H1 (cell line): Measurements from ENCODE around the gene SAP30. TPM values are rescaled to one million over a fixed set of nuclear protein-coding genes. Genes with fewer than 3 reads are reported as not detected.
A peak's percentile ranks its signal among the peaks of the same experiment; 100 is the strongest.

Source experiments
- CTCF ChIA-PET: fragments of 300-600 bp; sonication (Branson Sonifier 250); formaldehyde crosslinking; loops from one replicate; lab custom pipeline; 2021; ENCODE audit not compliant: partially characterized antibody; lab: Charles Lee
- POLR2A ChIA-PET: fragments of 300-600 bp; sonication (Branson Sonifier 250); formaldehyde crosslinking; loops from one replicate; lab custom pipeline; 2021; ENCODE audit warnings: inconsistent platforms; ENCODE audit not compliant: partially characterized antibody; lab: Charles Lee
- DNase-seq, 2 experiments: peaks; one replicate each; pipeline versions ENCODE4 v3.0.0 to v3.0.0-alpha.2; 2010 to 2022; ENCODE audit warnings: low spot score in 2 of 2, low read depth in 1 of 2, mixed read lengths in 1 of 2
- FAIRE-seq: peaks from 2 replicates; lab custom pipeline; 2011; peaks lifted over from hg19 to GRCh38; lab: Jason Lieb, UNC
- H2AFZ ChIP-seq: 2 replicates; pipeline ENCODE4 v1.8.1; 2012; ENCODE audit warnings: low read length, inconsistent platforms
- H2AK5ac ChIP-seq: 2 replicates; pipeline ENCODE4 v1.6.1; 2013; ENCODE audit warnings: low read depth, low read length
- H2BK120ac ChIP-seq: replicated peaks from 2 replicates; pipeline ENCODE3; 2013; ENCODE audit warnings: low read depth, low read length, inconsistent platforms
- H2BK12ac ChIP-seq: 2 replicates; pipeline ENCODE4 v1.6.1; 2013; ENCODE audit warnings: low read depth, low read length
- H2BK15ac ChIP-seq: 2 replicates; pipeline ENCODE4 v1.6.1; 2013; ENCODE audit warnings: low read length
- H2BK20ac ChIP-seq: 2 replicates; pipeline ENCODE4 v1.6.1; 2013; ENCODE audit warnings: low read length
- H2BK5ac ChIP-seq: 2 replicates; pipeline ENCODE4 v1.6.1; 2013; ENCODE audit warnings: low read depth, low read length
- H3K14ac ChIP-seq: 2 replicates; pipeline ENCODE4 v1.6.1; 2013; ENCODE audit warnings: inconsistent platforms; ENCODE audit not compliant: insufficient read length
- H3K18ac ChIP-seq: 2 replicates; pipeline ENCODE4 v1.6.1; 2013; ENCODE audit warnings: low read length; ENCODE audit errors: extremely low read depth
- H3K23ac ChIP-seq: 2 replicates; pipeline ENCODE4 v1.6.1; 2013; ENCODE audit warnings: inconsistent platforms; ENCODE audit not compliant: insufficient read length
- H3K23me2 ChIP-seq: 2 replicates; pipeline ENCODE4 v1.6.1; 2013; ENCODE audit warnings: low read depth, low read length
- H3K27ac ChIP-seq: 2 replicates; pipeline ENCODE4 v1.6.1; 2011; ENCODE audit warnings: low read depth, low read length, inconsistent platforms
- H3K27me3 ChIP-seq, 4 experiments: replicated peaks in 1 of 4; 1 replicate in 1 of 4; 2 replicates in 3 of 4; pipeline versions ENCODE4 v1.6.1 to v1.8.1; 2011 to 2013; ENCODE audit warnings: low read length in 3 of 4, mild to moderate bottlenecking in 3 of 4, inconsistent platforms in 2 of 4, mixed read lengths in 2 of 4, moderate library complexity in 1 of 4; ENCODE audit not compliant: control insufficient read depth in 3 of 4, insufficient read depth in 3 of 4; ENCODE audit errors: extremely low read depth in 1 of 4
- H3K36me3 ChIP-seq, 4 experiments: 2 replicates each; pipeline versions ENCODE4 v1.6.1 to v1.8.1; 2011 to 2013; ENCODE audit warnings: mild to moderate bottlenecking in 4 of 4, low read length in 3 of 4, moderate library complexity in 2 of 4, control low read depth in 1 of 4, inconsistent platforms in 1 of 4; ENCODE audit not compliant: insufficient read depth in 4 of 4, control insufficient read depth in 2 of 4
- H3K4ac ChIP-seq: replicated peaks from 2 replicates; pipeline ENCODE3; 2013; ENCODE audit warnings: low read length, low read depth, mixed read lengths, inconsistent platforms; ENCODE audit not compliant: insufficient read length
- H3K4me1 ChIP-seq, 4 experiments: replicated peaks in 1 of 4; 1 replicate in 1 of 4; 2 replicates in 3 of 4; pipeline versions ENCODE4 v1.6.1 to v1.8.1; 2011 to 2013; ENCODE audit warnings: low read length in 3 of 4, inconsistent platforms in 2 of 4, mixed read lengths in 1 of 4; ENCODE audit not compliant: insufficient read depth in 4 of 4, control insufficient read depth in 3 of 4
- H3K4me2 ChIP-seq, 2 experiments: 2 replicates each; pipeline versions ENCODE4 v1.6.1 to v1.8.1; 2011 to 2013; ENCODE audit warnings: low read depth in 2 of 2, low read length in 2 of 2, control low read depth in 1 of 2, inconsistent platforms in 1 of 2, mild to moderate bottlenecking in 1 of 2; ENCODE audit not compliant: insufficient read depth in 1 of 2
- H3K4me3 ChIP-seq, 4 experiments: fragments of 200-600, 300-600 bp in 1 of 4; sonication (generic), shearing (Covaris generic), sonication (Bioruptor Twin) in 1 of 4; 2 replicates each; pipeline versions ENCODE4 v1.5.1 to v1.8.1; 2011 to 2016; ENCODE audit warnings: low read length in 4 of 4, low read depth in 3 of 4, control low read depth in 2 of 4, inconsistent platforms in 2 of 4, mild to moderate bottlenecking in 2 of 4, mixed read lengths in 1 of 4, moderate library complexity in 1 of 4; ENCODE audit not compliant: insufficient read depth in 2 of 4; ENCODE audit errors: extremely low read depth in 1 of 4
- H3K56ac ChIP-seq: replicated peaks from 2 replicates; pipeline ENCODE3; 2013; ENCODE audit warnings: low read depth, mild to moderate bottlenecking, mixed read lengths, low read length, inconsistent platforms; ENCODE audit not compliant: insufficient read length
- H3K79me1 ChIP-seq: 2 replicates; pipeline ENCODE4 v1.6.1; 2013; ENCODE audit warnings: low read depth, low read length, control low read depth
- H3K79me2 ChIP-seq, 2 experiments: 2 replicates each; pipeline versions ENCODE4 v1.6.1 to v1.8.1; 2012 to 2013; ENCODE audit warnings: low read length in 2 of 2, mild to moderate bottlenecking in 2 of 2, inconsistent platforms in 1 of 2; ENCODE audit not compliant: insufficient read depth in 2 of 2, control insufficient read depth in 1 of 2
- H3K9ac ChIP-seq, 4 experiments: replicated peaks in 1 of 4; 1 replicate in 1 of 4; 2 replicates in 3 of 4; pipeline versions ENCODE4 v1.6.1 to v1.8.1; 2011 to 2013; ENCODE audit warnings: low read depth in 3 of 4, low read length in 3 of 4, control low read depth in 2 of 4, mild to moderate bottlenecking in 2 of 4, moderate library complexity in 2 of 4, inconsistent platforms in 1 of 4; ENCODE audit errors: extremely low read depth in 1 of 4
- H3K9me3 ChIP-seq, 2 experiments: 2 replicates each; pipeline versions ENCODE4 v1.6.1 to v1.8.1; 2012 to 2013; ENCODE audit warnings: mild to moderate bottlenecking in 2 of 2, moderate library complexity in 2 of 2, control low read depth in 1 of 2, inconsistent platforms in 1 of 2, low read depth in 1 of 2, low read length in 1 of 2, mixed read lengths in 1 of 2; ENCODE audit not compliant: insufficient read depth in 2 of 2
- H4K20me1 ChIP-seq, 2 experiments: replicated peaks in 1 of 2; 2 replicates each; pipeline versions ENCODE3 to v1.8.1; 2011 to 2013; ENCODE audit warnings: inconsistent platforms in 2 of 2, low read length in 2 of 2, mild to moderate bottlenecking in 1 of 2; ENCODE audit not compliant: insufficient read depth in 2 of 2, control insufficient read depth in 1 of 2
- H4K5ac ChIP-seq: 2 replicates; pipeline ENCODE4 v1.6.1; 2013; ENCODE audit warnings: low read length, low read depth, mixed read lengths, inconsistent platforms; ENCODE audit not compliant: insufficient read length
- H4K8ac ChIP-seq: 2 replicates; pipeline ENCODE4 v1.8.0; 2013; ENCODE audit warnings: mild to moderate bottlenecking, moderate library complexity, low read length, inconsistent platforms; ENCODE audit not compliant: insufficient read depth; ENCODE audit errors: extremely low read depth
- H4K91ac ChIP-seq: replicated peaks from 2 replicates; pipeline ENCODE3; 2013; ENCODE audit warnings: low read length, mixed read lengths, inconsistent platforms; ENCODE audit not compliant: insufficient read length
- BCL11A ChIP-seq, 2 experiments: IDR thresholded peaks; one replicate each; pipeline ENCODE4 v1.6.1; 2011; ENCODE audit warnings: low read depth in 2 of 2, low read length in 2 of 2, mild to moderate bottlenecking in 2 of 2
- CEBPB ChIP-seq: IDR thresholded peaks from 2 replicates; pipeline ENCODE4 v1.6.1; 2012; ENCODE audit warnings: low read depth, low read length
- E2F6 ChIP-seq: IDR thresholded peaks from 2 replicates; pipeline ENCODE4 v1.6.1; 2012; ENCODE audit warnings: inconsistent platforms
- EGR1 ChIP-seq: IDR thresholded peaks from 2 replicates; pipeline ENCODE4 v1.6.1; 2011; ENCODE audit warnings: low read depth, low read length, borderline replicate concordance
- HDAC6 ChIP-seq: IDR thresholded peaks from one replicate; pipeline ENCODE4 v1.7.1; 2012; ENCODE audit warnings: low read depth, mild to moderate bottlenecking, inconsistent platforms, low read length, moderate library complexity
- JUN ChIP-seq: IDR thresholded peaks from 2 replicates; pipeline ENCODE4 v1.6.1; 2011; ENCODE audit warnings: low read depth, mild to moderate bottlenecking, improper control_type of control experiment, low read length
- NRF1 ChIP-seq: IDR thresholded peaks from 2 replicates; pipeline ENCODE4 v1.6.1; 2011; ENCODE audit warnings: mild to moderate bottlenecking, low read depth, low read length, improper control_type of control experiment
- SAP30 ChIP-seq: fragments of 300-600 bp; sonication (generic); IDR thresholded peaks from 2 replicates; pipeline ENCODE4 v1.7.1; 2012; ENCODE audit warnings: low read length, moderate library complexity, mild to moderate bottlenecking, inconsistent platforms; ENCODE audit not compliant: insufficient read depth, insufficient replicate concordance
- TAF1 ChIP-seq: IDR thresholded peaks from 2 replicates; pipeline ENCODE4 v1.6.1; 2011; ENCODE audit warnings: mild to moderate bottlenecking, low read depth, low read length
- USF2 ChIP-seq: IDR thresholded peaks from 2 replicates; pipeline ENCODE4 v1.6.1; 2011; ENCODE audit warnings: low read length, improper control_type of control experiment
- YY1 ChIP-seq: IDR thresholded peaks from 2 replicates; pipeline ENCODE4 v1.6.1; 2011; ENCODE audit warnings: low read depth, mild to moderate bottlenecking, low read length
- ZNF274 ChIP-seq: IDR thresholded peaks from 2 replicates; pipeline ENCODE4 v1.7.0; 2012; ENCODE audit warnings: low read length, borderline replicate concordance; ENCODE audit errors: extremely low read depth
- WGBS, 2 experiments: shearing (Covaris generic) in 1 of 2; methylation state at CpG; one replicate each; pipeline versions ENCODE4 v1.1.6 to v1.1.7; 2013 to 2015; ENCODE audit warnings: low lambda C conversion rate in 2 of 2, mixed read lengths in 2 of 2, inconsistent platforms in 1 of 2, low coverage in 1 of 2, missing lambda C conversion rate in 1 of 2; ENCODE audit not compliant: insufficient replicate concordance in 2 of 2, insufficient coverage in 1 of 2, insufficient read length in 1 of 2; ENCODE audit errors: extremely low coverage in 1 of 2, missing lambda C conversion rate in 1 of 2; 5-methylcytosine and 5-hydroxymethylcytosine counted together
- polyA plus RNA-seq, 7 experiments: library from polyadenylated mRNA; depleted of rRNA in 3 of 7; stranded (reverse) in 5 of 7; unstranded in 2 of 7; fragments of >200 nt in 5 of 7; fragments of 200-250 nt in 2 of 7; gene quantifications; 1 replicate in 5 of 7; 2 replicates in 1 of 7; 4 replicates in 1 of 7; pipeline versions ENCODE4 v1.2.1 to v1.2.3, GENCODE V29; 2011 to 2013; ENCODE audit warnings: missing spikeins in 2 of 7, mixed read lengths in 2 of 7
- total RNA-seq: library from RNA; stranded (reverse); fragmentation: NEBNext Ultra II Directional; extraction: Animal tissue kit (Norgen Biotek cat#: 25700); gene quantifications from 2 replicates; pipeline ENCODE4 v1.2.1, GENCODE V29; 2021

SAP30 gene
- total and polyA plus RNA-seq, 2 of the 8 experiments (the other 6 are each of a cell fraction or from before 2014, with no cell fraction given) = 7.7 to 21.1 TPM

GRCh38 chr4:173403051-173403450 lies 32.3 kb downstream of the SAP30 start:
- Histone ChIP-seq H2BK20ac (no peak overlapping the region), H3K79me1 (no peaks in the 10 kb centered on the region), H4K20me1 (no peaks in the 10 kb centered on the region), H4K8ac (no peak overlapping the region), H3K23ac (no peak overlapping the region), H3K9ac (peak overlapping the region in 1 of 4 experiments; percentile 34; a peak in 1 of 7 replicates), H3K23me2 (peaks cover 2% of the 10 kb centered on the region), H2AFZ (no peak overlapping the region), H3K36me3 (no peaks in the 10 kb centered on the region; a peak in 1 of 8 replicates), H3K79me2 (no peaks in the 10 kb centered on the region), H3K4me2 (no peak overlapping the region), H3K14ac (no peak overlapping the region), H2BK5ac (no peak overlapping the region), H2AK5ac (no peak overlapping the region), H4K91ac (no peak overlapping the region), H3K4ac (no peak overlapping the region), H3K18ac (no peak overlapping the region), H2BK15ac (no peak overlapping the region), H3K27me3 (no peaks in the 10 kb centered on the region), H3K56ac (no peak overlapping the region), H3K9me3 (no peaks in the 10 kb centered on the region), H3K4me3 (no peak overlapping the region), H2BK12ac (no peak overlapping the region), H4K5ac (no peak overlapping the region), H2BK120ac (no peak overlapping the region), H3K4me1 (no peaks in the 10 kb centered on the region), H3K27ac (no peak overlapping the region)
- DNase-seq (no peak), FAIRE-seq (no peak)
- POLR2A ChIA-PET = interaction anchor here (1.0 kb wide), 1 partner anchor 68 kb away, joined by 3 read pairs; no protein-coding TSS in a partner anchor
- CTCF ChIA-PET = interaction anchor here (0.8 to 2.5 kb wide), 8 partner anchors 10 to 389 kb away, joined by 3 to 16 read pairs (median 4); no protein-coding TSS in a partner anchor
- 86% methylated on average over 2 of the region's 2 CpGs; no CpG with 5 or more reads in 1 of the 2 experiments for WGBS, 2 experiments
- no peak for TF ChIP-seq NRF1
- TF ChIP-seq YY1 = no peak
- no peak for TF ChIP-seq TAF1
- TF ChIP-seq CEBPB = no peak
- TF ChIP-seq BCL11A (IDR thresholded peaks at IDR 0.05; ENCODE audit: low read depth in 2 of 2, low read length in 2 of 2) = no peak
- no peak for TF ChIP-seq SAP30
- no peak for TF ChIP-seq JUN
- TF ChIP-seq EGR1 = no peak
- TF ChIP-seq HDAC6 = no peak
- TF ChIP-seq E2F6 = no peak
- no peak for TF ChIP-seq USF2
- TF ChIP-seq ZNF274 = no peak
